SU-DHL-6 (cell line): ENCODE data around the gene SH3BGR.

Source experiments
- CTCF ChIP-seq: fragments of 200-600 bp; sonication (generic); IDR thresholded peaks from one replicate; pipeline ENCODE4 v1.5.1; 2017; ENCODE audit warnings: antibody characterized with exemption, mild to moderate bottlenecking, low read length, moderate library complexity; ENCODE audit not compliant: insufficient read depth, poor library complexity, severe bottlenecking
- EZH2phosphoT487 ChIP-seq: fragments of 200-600 bp; sonication (generic), shearing (Covaris generic); conservative IDR thresholded peaks from 2 replicates; pipeline ENCODE4 v1.6.1; 2018; ENCODE audit warnings: mild to moderate bottlenecking, antibody characterized with exemption, low read length, moderate library complexity, mixed read lengths

DNA sequence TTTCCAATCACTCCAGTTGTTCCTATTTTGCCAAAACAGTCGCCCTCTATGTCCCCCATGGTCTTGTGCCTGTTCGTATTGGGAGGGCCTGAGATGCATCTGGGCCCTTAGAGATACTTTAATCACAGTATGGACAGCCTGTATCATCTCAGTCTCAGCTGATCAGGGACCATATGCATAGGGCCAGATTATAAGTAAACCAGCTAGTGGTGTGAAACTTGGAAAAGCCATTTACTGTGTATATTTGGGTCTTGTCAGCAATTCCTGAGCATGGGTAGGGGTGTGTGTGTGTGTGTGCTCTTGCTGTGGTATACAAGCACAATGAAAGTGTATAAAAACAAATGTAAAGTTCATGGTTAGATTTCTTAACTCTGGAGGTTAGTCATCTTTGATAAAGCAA is 22.8 kb downstream of the SH3BGR start:
- no peak for TF ChIP-seq CTCF
- no peak for TF ChIP-seq EZH2phosphoT487
